Smooth muscle cell (in vitro differentiated cells): ENCODE measurements around the gene SGSM1. TPM values are rescaled to one million over a fixed set of nuclear protein-coding genes. Genes with fewer than 3 reads are reported as not detected.

ENCODE experiments used
- DNase-seq: peaks from one replicate; lab custom pipeline; 2025; ENCODE audit not compliant: unreplicated experiment; lab: John Stamatoyannopoulos, UW
- H2AFZ ChIP-seq: fragments of 200-600 bp; sonication (generic); 2 replicates; pipeline ENCODE4 v1.6.0; 2016; ENCODE audit warnings: antibody characterized with exemption, low read depth, mild to moderate bottlenecking
- H3F3A ChIP-seq: fragments of 200-600 bp; sonication (generic); 2 replicates; pipeline ENCODE4 v1.6.0; 2017; ENCODE audit warnings: antibody characterized with exemption, low read depth
- H3K27ac ChIP-seq: fragments of 200-600 bp; sonication (generic); 2 replicates; pipeline ENCODE4 v1.5.1; 2016; ENCODE audit warnings: low read depth, mild to moderate bottlenecking
- H3K27me3 ChIP-seq: fragments of 200-600 bp; sonication (generic); 2 replicates; pipeline ENCODE4 v1.6.1; 2016; ENCODE audit warnings: low read depth, mild to moderate bottlenecking
- H3K36me3 ChIP-seq: fragments of 200-600 bp; sonication (generic); 2 replicates; pipeline ENCODE4 v1.5.1; 2016; ENCODE audit warnings: low read depth
- H3K4me1 ChIP-seq: fragments of 200-600 bp; sonication (generic); 2 replicates; pipeline ENCODE4 v1.5.1; 2016; ENCODE audit warnings: low read depth
- H3K4me2 ChIP-seq: fragments of 200-600 bp; sonication (generic); 2 replicates; pipeline ENCODE4 v1.6.0; 2016; ENCODE audit warnings: mild to moderate bottlenecking
- H3K4me3 ChIP-seq: fragments of 200-600 bp; sonication (generic); 2 replicates; pipeline ENCODE4 v1.5.1; 2016; ENCODE audit warnings: mild to moderate bottlenecking
- H3K79me2 ChIP-seq: fragments of 200-600 bp; sonication (generic); 2 replicates; pipeline ENCODE4 v1.6.0; 2016; ENCODE audit warnings: low read depth, mild to moderate bottlenecking
- H3K9ac ChIP-seq: fragments of 200-600 bp; sonication (generic); 2 replicates; pipeline ENCODE4 v1.6.0; 2016; ENCODE audit warnings: low read depth
- H3K9me3 ChIP-seq: fragments of 200-600 bp; sonication (generic); replicated peaks from 2 replicates; pipeline ENCODE4 v1.5.1; 2016; ENCODE audit warnings: low read depth
- H4K20me1 ChIP-seq: fragments of 200-600 bp; sonication (generic); 2 replicates; pipeline ENCODE4 v1.6.0; 2016; ENCODE audit warnings: low read depth
- WGBS: methylation state at CpG from one replicate; pipeline ENCODE4 v1.1.7; 2016; ENCODE audit warnings: low lambda C conversion rate; 5-methylcytosine and 5-hydroxymethylcytosine counted together
- polyA plus RNA-seq: library from polyadenylated mRNA; unstranded; fragments of >200 nt; fragmentation: Nextera tagmentation; extraction: Ambion mirVana; gene quantifications from 2 replicates; pipeline ENCODE4 v1.2.1, GENCODE V29; 2016
- total RNA-seq: library from RNA; depleted of rRNA; stranded (reverse); fragments of >200 nt; gene quantifications from 2 replicates; pipeline ENCODE4 v1.2.3, GENCODE V29; 2014
- TF ChIP-seq, protein P1 (sequence below): fragments of 200-600 bp; sonication (generic); IDR thresholded peaks from 2 replicates; pipeline ENCODE4 v1.5.1; 2017; ENCODE audit warnings: borderline replicate concordance, mild to moderate bottlenecking, antibody characterized with exemption; ENCODE audit not compliant: insufficient read depth, poor library complexity, severe bottlenecking

The SGSM1 gene
- total and polyA plus RNA-seq, 2 experiments from 2014 or later: 0.18 TPM; not detected in 1

DNA sequence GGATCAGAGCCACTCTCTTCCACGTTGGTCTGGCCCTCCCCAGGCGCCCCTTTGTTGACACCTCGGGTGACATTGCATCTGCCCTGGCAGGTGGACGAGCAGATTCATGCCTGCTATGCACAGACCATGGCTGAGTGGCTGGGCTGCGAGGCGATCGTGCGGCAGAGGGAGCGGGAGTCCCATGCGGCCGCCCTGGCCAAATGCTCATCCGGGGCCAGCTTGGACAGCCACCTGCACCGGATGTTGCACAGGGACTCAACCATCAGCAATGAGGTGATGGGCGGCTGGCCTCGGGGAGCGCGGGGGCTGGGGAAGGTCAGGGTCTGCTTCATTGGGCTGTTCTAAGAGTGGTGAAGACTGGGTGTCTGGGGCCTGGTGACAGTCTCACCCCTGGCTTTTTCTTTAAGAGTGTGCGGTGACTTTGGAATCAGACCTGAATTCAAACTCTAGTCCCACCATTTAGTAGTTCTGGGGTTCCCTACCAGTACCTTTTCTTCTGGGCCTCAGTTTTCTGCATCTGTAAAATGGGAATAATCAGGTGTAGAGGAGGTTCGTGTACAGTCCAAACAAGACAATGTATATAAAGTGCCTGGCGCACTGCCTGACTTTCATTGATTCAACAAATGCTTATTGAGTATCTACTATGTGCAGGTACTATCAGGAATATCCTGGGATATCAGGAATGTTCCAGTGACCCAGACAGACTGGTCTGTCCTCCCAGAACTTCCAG, 87.5 kb downstream of the SGSM1 start:
- DNase-seq: no peak
- Histone ChIP-seq H3K79me2 (no peaks in the 10 kb centered on the region), H3F3A (no peaks in the 10 kb centered on the region), H3K4me1 (no peaks in the 10 kb centered on the region), H3K36me3 (no peaks in the 10 kb centered on the region), H3K9ac (no peak overlapping the region), H3K27me3 (no peaks in the 10 kb centered on the region), H3K27ac (no peak overlapping the region), H3K9me3 (no peaks in the 10 kb centered on the region), H2AFZ (no peak overlapping the region), H3K4me3 (no peak overlapping the region), H3K4me2 (no peak overlapping the region), H4K20me1 (no peaks in the 10 kb centered on the region)
- TF ChIP-seq, protein P1, sequence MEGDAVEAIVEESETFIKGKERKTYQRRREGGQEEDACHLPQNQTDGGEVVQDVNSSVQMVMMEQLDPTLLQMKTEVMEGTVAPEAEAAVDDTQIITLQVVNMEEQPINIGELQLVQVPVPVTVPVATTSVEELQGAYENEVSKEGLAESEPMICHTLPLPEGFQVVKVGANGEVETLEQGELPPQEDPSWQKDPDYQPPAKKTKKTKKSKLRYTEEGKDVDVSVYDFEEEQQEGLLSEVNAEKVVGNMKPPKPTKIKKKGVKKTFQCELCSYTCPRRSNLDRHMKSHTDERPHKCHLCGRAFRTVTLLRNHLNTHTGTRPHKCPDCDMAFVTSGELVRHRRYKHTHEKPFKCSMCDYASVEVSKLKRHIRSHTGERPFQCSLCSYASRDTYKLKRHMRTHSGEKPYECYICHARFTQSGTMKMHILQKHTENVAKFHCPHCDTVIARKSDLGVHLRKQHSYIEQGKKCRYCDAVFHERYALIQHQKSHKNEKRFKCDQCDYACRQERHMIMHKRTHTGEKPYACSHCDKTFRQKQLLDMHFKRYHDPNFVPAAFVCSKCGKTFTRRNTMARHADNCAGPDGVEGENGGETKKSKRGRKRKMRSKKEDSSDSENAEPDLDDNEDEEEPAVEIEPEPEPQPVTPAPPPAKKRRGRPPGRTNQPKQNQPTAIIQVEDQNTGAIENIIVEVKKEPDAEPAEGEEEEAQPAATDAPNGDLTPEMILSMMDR: no peak
- 95% methylated on average over 20 of the region's 20 CpGs for WGBS

DNA sequence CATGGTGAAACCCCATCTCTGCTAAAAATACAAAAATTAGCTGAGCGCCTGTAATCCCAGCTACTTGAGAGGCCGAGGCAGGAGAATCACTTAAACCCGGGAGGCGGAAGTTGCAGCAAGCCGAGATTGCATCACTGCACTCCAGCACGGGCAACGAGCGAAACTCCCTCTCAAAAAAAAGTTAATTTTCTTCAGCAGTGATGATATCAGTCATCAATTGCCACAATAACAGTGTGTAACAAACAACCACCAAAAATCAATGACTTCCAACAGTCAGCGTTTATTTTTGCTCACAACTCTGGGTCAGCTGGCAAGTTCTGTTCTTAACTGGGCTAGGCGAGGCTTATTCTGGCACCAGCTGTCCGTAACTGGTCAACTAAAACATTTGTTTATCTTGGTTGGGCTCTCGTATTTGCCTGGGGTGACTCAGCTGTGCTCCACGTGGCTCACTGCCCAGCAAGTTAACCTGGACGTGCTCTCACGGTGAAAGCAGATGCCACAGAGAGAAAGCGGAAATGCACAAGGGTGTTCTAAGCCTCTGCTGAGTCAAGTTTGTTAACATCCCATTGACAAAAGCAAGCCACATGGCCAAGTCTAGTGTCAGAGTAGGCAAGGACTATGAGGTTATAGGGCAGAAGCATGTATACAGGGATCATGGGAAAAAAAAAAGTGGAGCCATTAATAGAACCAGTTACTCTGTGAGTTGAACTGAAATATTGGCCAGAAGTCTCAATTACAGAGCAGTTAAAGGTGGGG, 88.4 kb downstream of the SGSM1 start:
- H3K36me3 ChIP-seq: no peaks in the 10 kb centered on the region
- DNase-seq: no peak
- 49% methylated on average over 16 of the region's 16 CpGs for WGBS
- no peak overlapping the region for H3K4me3 ChIP-seq
- H4K20me1 ChIP-seq: no peaks in the 10 kb centered on the region
- TF ChIP-seq, protein P1: no peak
- H3K27ac ChIP-seq: no peak overlapping the region
- no peaks in the 10 kb centered on the region for H3K4me1 ChIP-seq
- H3K9ac ChIP-seq: no peak overlapping the region
- no peak overlapping the region for H2AFZ ChIP-seq
- H3K79me2 ChIP-seq: no peaks in the 10 kb centered on the region
- no peaks in the 10 kb centered on the region for H3F3A ChIP-seq
- H3K4me2 ChIP-seq: no peak overlapping the region
- H3K27me3 ChIP-seq: no peaks in the 10 kb centered on the region
- H3K9me3 ChIP-seq: no peaks in the 10 kb centered on the region

DNA sequence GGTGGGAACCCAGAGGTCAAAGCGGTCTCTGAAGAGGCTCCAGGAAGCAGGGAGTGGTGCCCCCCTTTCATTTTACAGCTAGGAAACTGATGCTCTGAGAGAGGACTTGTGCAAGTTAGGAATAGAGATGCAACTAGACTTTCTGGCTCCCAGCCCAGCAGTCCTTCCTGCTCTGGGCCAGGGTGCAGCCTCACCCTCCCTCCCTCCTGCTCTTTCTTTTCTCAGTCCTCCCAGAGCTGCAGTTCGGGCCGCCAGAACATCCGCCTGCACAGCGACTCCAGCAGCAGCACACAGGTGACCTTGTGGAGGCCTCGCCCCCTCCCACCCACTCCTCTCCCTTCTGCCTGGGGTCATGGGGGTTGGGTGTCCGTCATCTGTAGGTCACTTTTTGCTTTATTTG, 89.0 kb downstream of the SGSM1 start:
- Histone ChIP-seq H3K36me3 (no peaks in the 10 kb centered on the region), H3K9ac (no peak overlapping the region), H3K4me3 (no peak overlapping the region), H3K4me2 (no peak overlapping the region), H4K20me1 (no peaks in the 10 kb centered on the region), H3K27ac (no peak overlapping the region), H3K9me3 (no peaks in the 10 kb centered on the region), H2AFZ (no peak overlapping the region), H3K79me2 (no peaks in the 10 kb centered on the region), H3F3A (no peaks in the 10 kb centered on the region), H3K4me1 (no peaks in the 10 kb centered on the region), H3K27me3 (no peaks in the 10 kb centered on the region)
- 70% methylated on average over 7 of the region's 7 CpGs for WGBS
- no peak for DNase-seq
- TF ChIP-seq, protein P1: no peak

DNA sequence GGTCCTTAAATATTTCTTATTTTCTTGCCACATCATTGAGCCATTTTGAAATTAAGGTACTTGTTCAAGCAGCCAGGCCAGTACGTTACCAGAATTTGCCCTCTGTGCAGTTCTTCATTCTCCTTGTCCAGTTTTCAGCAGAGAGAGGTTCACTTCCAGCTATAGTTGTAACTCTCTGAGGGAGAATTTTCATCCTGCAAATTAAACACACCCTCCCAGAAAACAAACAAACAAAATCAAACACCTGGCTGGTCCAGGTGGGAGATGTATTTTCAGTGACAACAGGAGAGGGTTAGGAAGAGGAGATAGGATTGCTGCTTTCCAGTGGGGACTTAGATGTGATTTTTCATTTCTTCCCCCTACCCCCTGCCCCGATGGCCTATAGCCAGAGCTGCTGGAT, 95.4 kb downstream of the SGSM1 start:
- H3F3A ChIP-seq: no peaks in the 10 kb centered on the region
- no peak overlapping the region for H3K9ac ChIP-seq
- no peak overlapping the region for H3K4me2 ChIP-seq
- no peak overlapping the region for H2AFZ ChIP-seq
- TF ChIP-seq, protein P1: no peak
- peaks cover 8% of the 10 kb centered on the region for H3K9me3 ChIP-seq
- no peaks in the 10 kb centered on the region for H4K20me1 ChIP-seq
- DNase-seq: no peak
- H3K27ac ChIP-seq: no peak overlapping the region
- 79% methylated on average over 2 of the region's 2 CpGs for WGBS
- peaks cover 3% of the 10 kb centered on the region for H3K36me3 ChIP-seq
- H3K79me2 ChIP-seq: no peaks in the 10 kb centered on the region
- H3K4me3 ChIP-seq: no peak overlapping the region
- no peaks in the 10 kb centered on the region for H3K27me3 ChIP-seq
- H3K4me1 ChIP-seq: no peaks in the 10 kb centered on the region
